Ureter (tissue), 1 donor: ENCODE data around the gene GCSH. TPM values are rescaled to one million over a fixed set of nuclear protein-coding genes. Genes with fewer than 3 reads are reported as not detected.
"Not testable (repeated sequence)": the region's sequence is repeated elsewhere in the genome, so short reads cannot be mapped to it uniquely, and the experiment has no call there.

Experiments used
- DNase-seq: peaks from one replicate; pipeline ENCODE4 v3.0.0-alpha.2; 2020; ENCODE audit warnings: low spot score
- total RNA-seq: library from RNA; stranded (reverse); gene quantifications from one replicate; pipeline ENCODE4 v1.2.4, GENCODE V29; 2023
- donor health status: DM: yes; HTN: yes; CAD: no.

GCSH gene
- total RNA-seq = 42.5 TPM

- DNase-seq = peak; percentile 99
Observed at GRCh38 chr16:81095953-81096714, at the start of gene GCSH. GCSH (minus strand) TSS chr16:81096395; CDS start chr16:81096278, 117 bp downstream.

GRCh38 chr16:81143921-81144471, 47.8 kb upstream of the GCSH start:
- DNase-seq = no peak

GRCh38 chr16:81142864-81143263, 46.7 kb upstream of the GCSH start:
- DNase-seq = no peak

- DNase-seq = no peak
Observed at GRCh38 chr16:81140930-81141780, 45.0 kb upstream of the GCSH start.

- DNase-seq = no peak
Observed at GRCh38 chr16:81138831-81139557, 42.8 kb upstream of the GCSH start.

- DNase-seq = no peak
Observed at GRCh38 chr16:81137754-81138153, 41.6 kb upstream of the GCSH start.

- DNase-seq = peak; percentile 50
Observed at GRCh38 chr16:81136390-81137335, 40.5 kb upstream of the GCSH start.

- DNase-seq = no peak
Observed at GRCh38 chr16:81130126-81130525, 33.9 kb upstream of the GCSH start.

GRCh38 chr16:81128726-81129524, 32.7 kb upstream of the GCSH start:
- no peak for DNase-seq

- no peak for DNase-seq
Observed at GRCh38 chr16:81127051-81127450, 30.9 kb upstream of the GCSH start.

GRCh38 chr16:81123092-81123852, 27.1 kb upstream of the GCSH start:
- no peak for DNase-seq

- DNase-seq = no peak
Observed at GRCh38 chr16:81121474-81121990, 25.3 kb upstream of the GCSH start.

GRCh38 chr16:81117436-81117835, 21.2 kb upstream of the GCSH start:
- DNase-seq = no peak

GRCh38 chr16:81116285-81116684, 20.1 kb upstream of the GCSH start:
- no peak for DNase-seq

GRCh38 chr16:81112453-81112852, 16.3 kb upstream of the GCSH start:
- no peak for DNase-seq

- not testable (repeated sequence) for DNase-seq
Observed at GRCh38 chr16:81109274-81109673, 13.1 kb upstream of the GCSH start.

GRCh38 chr16:81107511-81107910, 11.3 kb upstream of the GCSH start:
- DNase-seq = no peak

GRCh38 chr16:81106826-81107503, 10.8 kb upstream of the GCSH start:
- DNase-seq = no peak
